Measurements from ENCODE around the gene CCL21.
A peak's percentile ranks its signal among the peaks of the same experiment; 100 is the strongest.
"Not testable (repeated sequence)": the region's sequence is repeated elsewhere in the genome, so short reads cannot be mapped to it uniquely, and the experiment has no call there.

Gene CCL21, protein sequence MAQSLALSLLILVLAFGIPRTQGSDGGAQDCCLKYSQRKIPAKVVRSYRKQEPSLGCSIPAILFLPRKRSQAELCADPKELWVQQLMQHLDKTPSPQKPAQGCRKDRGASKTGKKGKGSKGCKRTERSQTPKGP

GRCh38 chr9:34710023-34710422 lies at the start of gene CCL21:
CCL21 (minus strand) TSS chr9:34710136; CDS start chr9:34710066, 70 bp downstream.
- Histone ChIP-seq H3K9me3 (ENCODE audit: control insufficient read depth in 1 of 2, low read length in 2 of 2) (no peaks in the 10 kb centered on the region), H3K27ac (ENCODE audit: low read length) (no peak within 1 kb of the TSS)

DNA sequence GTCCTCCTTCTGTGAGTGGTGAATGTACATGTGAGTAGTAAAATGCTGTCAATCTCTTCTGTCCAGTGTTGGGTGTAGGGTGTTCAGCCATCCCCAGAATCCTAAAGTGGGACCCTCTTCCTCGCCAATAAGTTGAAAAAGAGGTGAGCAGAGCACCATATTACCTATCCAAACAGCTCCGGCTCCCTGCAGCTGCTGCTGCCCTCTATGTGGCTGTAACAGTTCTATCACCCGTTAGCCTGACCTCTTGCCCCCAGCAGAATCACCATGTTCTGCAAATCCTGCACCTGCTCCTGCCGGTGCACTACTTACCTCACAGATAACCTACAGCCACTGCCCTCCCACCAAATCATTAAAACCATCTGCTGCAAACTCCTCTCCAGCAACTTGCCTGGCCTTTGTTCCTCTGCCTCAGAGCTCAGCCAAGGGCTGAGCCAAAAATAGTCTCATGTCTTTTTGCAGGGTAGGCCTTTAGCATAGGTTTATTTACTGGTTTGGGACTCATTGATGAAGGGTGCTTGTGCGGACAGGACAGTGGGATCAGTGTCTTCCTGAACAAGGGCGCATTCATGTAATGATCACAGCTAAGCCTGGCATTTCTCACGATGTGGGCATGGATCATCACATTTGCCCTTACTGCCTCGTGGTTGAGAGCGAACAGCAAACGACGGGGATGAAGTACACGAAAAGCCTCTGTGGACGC lies 49.6 kb upstream of the CCL21 start:
- Histone ChIP-seq H3K27ac (ENCODE audit: low read length) (no peak overlapping the region), H3K27me3 (ENCODE audit: low read depth, low read length) (no peaks in the 10 kb centered on the region), H3K36me3 (ENCODE audit: control insufficient read depth in 1 of 2, insufficient read depth in 2 of 2, low read length in 2 of 2) (no peaks in the 10 kb centered on the region), H3K4me1 (ENCODE audit: control insufficient read depth in 1 of 2, insufficient read depth in 2 of 2, low read length in 2 of 2) (peaks cover 0 to 9% of the 10 kb centered on the region in 2 donors), H3K9me3 (ENCODE audit: control insufficient read depth in 1 of 2, low read length in 2 of 2) (no peaks in the 10 kb centered on the region), H3K4me3 (ENCODE audit: low read depth in 1 of 2, low read length in 2 of 2) (no peak overlapping the region)

More at GRCh38 chr9:34710023-34710422, at the start of gene CCL21:
- Histone ChIP-seq H3K36me3 (ENCODE audit: control insufficient read depth in 1 of 2, insufficient read depth in 2 of 2, low read length in 2 of 2) (no peaks in the 10 kb centered on the region), H3K4me1 (ENCODE audit: control insufficient read depth in 1 of 2, insufficient read depth in 2 of 2, low read length in 2 of 2) (peaks cover 0 to 7% of the 10 kb centered on the region in 2 donors), H3K27me3 (ENCODE audit: low read depth, low read length) (no peaks in the 10 kb centered on the region), H3K4me3 (ENCODE audit: low read depth in 1 of 2, low read length in 2 of 2) (no peak within 1 kb of the TSS)

- not testable (repeated sequence) for H3K27ac ChIP-seq (ENCODE audit: low read length); H3K9me3 ChIP-seq (ENCODE audit: control insufficient read depth in 1 of 2, low read length in 2 of 2); H3K27me3 ChIP-seq (ENCODE audit: low read depth, low read length); H3K4me1 ChIP-seq (ENCODE audit: control insufficient read depth in 1 of 2, insufficient read depth in 2 of 2, low read length in 2 of 2); H3K36me3 ChIP-seq (ENCODE audit: control insufficient read depth in 1 of 2, insufficient read depth in 2 of 2, low read length in 2 of 2); H3K4me3 ChIP-seq (ENCODE audit: low read depth in 1 of 2, low read length in 2 of 2)
Measured at GRCh38 chr9:34750320-34750719, 40.4 kb upstream of the CCL21 start.

DNA sequence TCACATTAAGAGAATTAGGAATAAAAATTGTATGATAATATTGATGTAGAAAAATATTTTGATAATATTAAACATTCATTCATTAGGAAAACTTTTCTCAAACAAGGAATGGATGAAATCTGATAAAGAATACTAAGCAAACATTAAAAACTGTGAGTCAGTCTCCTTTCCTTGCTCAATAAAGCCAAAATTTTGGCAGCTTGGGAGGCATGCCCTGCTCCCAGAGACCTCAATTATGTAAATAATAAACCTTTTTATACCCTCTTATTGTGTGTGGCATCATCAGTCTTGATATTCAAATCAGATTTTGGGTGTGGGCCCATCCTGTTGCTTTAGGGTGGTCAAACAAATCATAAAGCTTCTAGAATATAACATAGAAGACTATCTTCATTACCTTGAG lies 36.6 kb upstream of the CCL21 start:
- peaks cover 0 to 2% of the 10 kb centered on the region in 2 donors for H3K9me3 ChIP-seq (ENCODE audit: control insufficient read depth in 1 of 2, low read length in 2 of 2)
- no peak overlapping the region for H3K27ac ChIP-seq (ENCODE audit: low read length)
- no peak overlapping the region for H3K4me3 ChIP-seq (ENCODE audit: low read depth in 1 of 2, low read length in 2 of 2)
- H3K27me3 ChIP-seq (ENCODE audit: low read depth, low read length): no peaks in the 10 kb centered on the region
- H3K4me1 ChIP-seq (ENCODE audit: control insufficient read depth in 1 of 2, insufficient read depth in 2 of 2, low read length in 2 of 2): peaks cover 0 to 4% of the 10 kb centered on the region in 2 donors
- no peaks in the 10 kb centered on the region for H3K36me3 ChIP-seq (ENCODE audit: control insufficient read depth in 1 of 2, insufficient read depth in 2 of 2, low read length in 2 of 2)

- H3K27ac ChIP-seq (ENCODE audit: low read length): peak overlapping the region; percentile 11
- no peaks in the 10 kb centered on the region for H3K27me3 ChIP-seq (ENCODE audit: low read depth, low read length)
- H3K9me3 ChIP-seq (ENCODE audit: control insufficient read depth in 1 of 2, low read length in 2 of 2): peaks cover 0 to 2% of the 10 kb centered on the region in 2 donors
- no peaks in the 10 kb centered on the region for H3K36me3 ChIP-seq (ENCODE audit: control insufficient read depth in 1 of 2, insufficient read depth in 2 of 2, low read length in 2 of 2)
- H3K4me3 ChIP-seq (ENCODE audit: low read depth in 1 of 2, low read length in 2 of 2): no peak overlapping the region
- H3K4me1 ChIP-seq (ENCODE audit: control insufficient read depth in 1 of 2, insufficient read depth in 2 of 2, low read length in 2 of 2): peaks cover 0 to 4% of the 10 kb centered on the region in 2 donors
Measured at GRCh38 chr9:34744295-34745221, 34.6 kb upstream of the CCL21 start.

DNA sequence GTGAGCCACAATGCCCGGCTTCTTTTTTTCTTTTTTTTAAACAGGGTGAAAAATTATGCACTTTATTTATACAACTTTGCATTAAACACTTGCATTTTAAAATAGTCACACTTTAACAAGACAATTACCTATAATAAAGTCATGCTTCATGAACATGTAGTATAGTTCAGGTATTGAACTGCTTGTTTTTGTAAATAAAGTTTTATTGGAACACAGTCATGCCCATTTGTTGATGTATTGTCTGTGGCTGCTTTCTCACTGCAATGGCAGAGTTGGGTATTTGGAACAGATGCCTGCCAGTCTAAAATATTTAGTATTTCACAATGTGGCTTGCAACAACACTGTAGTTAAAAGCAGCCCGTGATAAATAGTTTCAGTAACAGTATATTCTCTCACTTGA lies 32.8 kb upstream of the CCL21 start:
- no peak overlapping the region for H3K4me3 ChIP-seq (ENCODE audit: low read depth in 1 of 2, low read length in 2 of 2)
- no peak overlapping the region for H3K27ac ChIP-seq (ENCODE audit: low read length)
- H3K36me3 ChIP-seq (ENCODE audit: control insufficient read depth in 1 of 2, insufficient read depth in 2 of 2, low read length in 2 of 2): no peaks in the 10 kb centered on the region
- H3K27me3 ChIP-seq (ENCODE audit: low read depth, low read length): no peaks in the 10 kb centered on the region
- peaks cover 0 to 2% of the 10 kb centered on the region in 2 donors for H3K9me3 ChIP-seq (ENCODE audit: control insufficient read depth in 1 of 2, low read length in 2 of 2)
- peaks cover 0 to 8% of the 10 kb centered on the region in 2 donors for H3K4me1 ChIP-seq (ENCODE audit: control insufficient read depth in 1 of 2, insufficient read depth in 2 of 2, low read length in 2 of 2)

DNA sequence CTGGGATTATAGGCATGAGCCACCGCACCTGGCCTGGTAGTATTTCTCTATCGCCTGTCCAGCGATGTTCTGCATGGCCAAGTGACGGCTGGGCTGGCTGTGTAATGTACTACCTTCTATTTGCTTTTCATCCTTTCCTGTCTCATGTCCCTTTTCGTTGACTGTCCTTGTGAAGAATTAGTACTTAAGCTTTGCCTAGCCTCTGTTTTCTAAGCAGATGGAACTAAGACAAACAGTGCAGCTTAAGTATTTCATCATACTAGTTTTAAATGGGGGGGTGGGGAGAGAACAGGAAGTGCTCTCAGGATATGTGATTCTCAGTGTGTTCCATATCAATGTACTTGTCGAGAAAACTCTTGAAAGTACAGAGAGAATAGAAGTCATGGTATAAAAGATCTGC lies 31.7 kb upstream of the CCL21 start:
- H3K27ac ChIP-seq (ENCODE audit: low read length): no peak overlapping the region

DNA sequence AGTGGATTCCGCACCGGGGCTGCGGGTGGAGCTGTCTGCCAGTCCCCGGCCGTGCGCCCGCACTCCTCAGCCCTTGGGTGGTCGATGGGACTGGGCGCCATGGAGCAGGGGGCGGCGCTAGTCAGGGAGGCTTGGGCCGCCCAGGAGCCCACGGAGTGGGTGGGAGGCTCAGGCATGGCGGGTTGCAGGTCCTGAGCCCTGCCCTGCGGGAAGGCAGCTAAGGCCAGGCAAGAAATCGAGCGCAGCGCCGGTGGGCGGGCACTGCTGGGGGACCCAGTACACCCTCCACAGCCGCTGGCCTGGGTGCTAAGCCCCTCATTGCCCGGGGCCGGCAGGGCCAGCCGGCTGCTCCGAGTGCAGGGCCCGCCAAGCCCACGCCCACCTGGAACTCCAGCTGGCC lies 30.2 kb upstream of the CCL21 start:
- not testable (repeated sequence) for H3K27me3 ChIP-seq (ENCODE audit: low read depth, low read length); H3K9me3 ChIP-seq (ENCODE audit: control insufficient read depth in 1 of 2, low read length in 2 of 2); H3K36me3 ChIP-seq (ENCODE audit: control insufficient read depth in 1 of 2, insufficient read depth in 2 of 2, low read length in 2 of 2); H3K4me3 ChIP-seq (ENCODE audit: low read depth in 1 of 2, low read length in 2 of 2); H3K27ac ChIP-seq (ENCODE audit: low read length)
- H3K4me1 ChIP-seq (ENCODE audit: control insufficient read depth in 1 of 2, insufficient read depth in 2 of 2, low read length in 2 of 2): peaks cover 0 to 14% of the 10 kb centered on the region in 2 donors

More for the DNA sequence above, 31.7 kb upstream of the CCL21 start:
- Histone ChIP-seq H3K4me3 (ENCODE audit: low read depth in 1 of 2, low read length in 2 of 2) (no peak overlapping the region), H3K27me3 (ENCODE audit: low read depth, low read length) (no peaks in the 10 kb centered on the region), H3K4me1 (ENCODE audit: control insufficient read depth in 1 of 2, insufficient read depth in 2 of 2, low read length in 2 of 2) (peaks cover 0 to 14% of the 10 kb centered on the region in 2 donors), H3K36me3 (ENCODE audit: control insufficient read depth in 1 of 2, insufficient read depth in 2 of 2, low read length in 2 of 2) (no peaks in the 10 kb centered on the region), H3K9me3 (ENCODE audit: control insufficient read depth in 1 of 2, low read length in 2 of 2) (no peaks in the 10 kb centered on the region)

- Histone ChIP-seq H3K4me3 (ENCODE audit: low read depth in 1 of 2, low read length in 2 of 2) (no peak overlapping the region), H3K27me3 (ENCODE audit: low read depth, low read length) (no peaks in the 10 kb centered on the region), H3K36me3 (ENCODE audit: control insufficient read depth in 1 of 2, insufficient read depth in 2 of 2, low read length in 2 of 2) (no peaks in the 10 kb centered on the region), H3K27ac (ENCODE audit: low read length) (no peak overlapping the region), H3K4me1 (ENCODE audit: control insufficient read depth in 1 of 2, insufficient read depth in 2 of 2, low read length in 2 of 2) (peaks cover 0 to 20% of the 10 kb centered on the region in 2 donors), H3K9me3 (ENCODE audit: control insufficient read depth in 1 of 2, low read length in 2 of 2) (no peaks in the 10 kb centered on the region)
Measured at GRCh38 chr9:34737677-34738260, 27.8 kb upstream of the CCL21 start.

DNA sequence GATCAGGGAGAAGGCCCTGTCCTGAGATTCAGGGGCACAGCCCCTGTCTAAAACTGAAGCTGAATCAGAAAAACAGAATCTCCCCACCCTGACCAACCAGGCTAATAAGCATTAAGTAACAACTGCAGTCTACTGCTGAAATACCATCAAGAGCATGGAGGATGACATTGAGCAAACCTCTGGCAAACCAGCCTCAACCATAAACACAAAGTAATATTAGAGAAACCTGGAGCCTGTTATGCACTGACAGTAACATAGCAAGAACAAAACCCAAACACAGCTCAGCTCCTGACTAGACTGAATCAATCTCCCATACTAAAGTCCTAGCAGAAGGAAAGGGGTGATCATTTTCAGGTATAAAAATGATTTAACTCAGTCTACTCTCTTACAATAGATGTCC lies 24.8 kb upstream of the CCL21 start:
- no peaks in the 10 kb centered on the region for H3K27me3 ChIP-seq (ENCODE audit: low read depth, low read length)
- no peaks in the 10 kb centered on the region for H3K36me3 ChIP-seq (ENCODE audit: control insufficient read depth in 1 of 2, insufficient read depth in 2 of 2, low read length in 2 of 2)
- H3K4me3 ChIP-seq (ENCODE audit: low read depth in 1 of 2, low read length in 2 of 2): no peak overlapping the region
- H3K9me3 ChIP-seq (ENCODE audit: control insufficient read depth in 1 of 2, low read length in 2 of 2): no peaks in the 10 kb centered on the region
- peaks cover 0 to 20% of the 10 kb centered on the region in 2 donors for H3K4me1 ChIP-seq (ENCODE audit: control insufficient read depth in 1 of 2, insufficient read depth in 2 of 2, low read length in 2 of 2)
- H3K27ac ChIP-seq (ENCODE audit: low read length): no peak overlapping the region

DNA sequence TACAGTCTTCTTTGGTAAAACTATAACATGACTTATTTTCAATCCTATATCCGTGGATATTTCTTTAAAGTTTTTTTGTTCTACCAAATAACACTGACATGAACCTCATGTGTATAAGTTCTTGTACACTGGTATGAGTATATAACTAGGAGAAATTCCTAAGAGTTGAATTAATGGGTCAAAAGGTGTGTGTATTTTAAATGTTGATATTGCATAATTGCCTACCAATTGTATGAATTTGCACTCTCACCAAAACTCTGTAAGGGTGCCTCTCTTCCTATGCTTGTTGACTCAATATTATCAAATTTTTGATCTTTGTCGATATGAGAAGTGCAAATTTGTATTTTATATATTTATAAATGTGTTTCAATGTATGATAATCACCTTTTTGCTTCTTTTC lies 22.9 kb upstream of the CCL21 start:
- H3K4me3 ChIP-seq (ENCODE audit: low read depth in 1 of 2, low read length in 2 of 2): no peak overlapping the region
- no peaks in the 10 kb centered on the region for H3K36me3 ChIP-seq (ENCODE audit: control insufficient read depth in 1 of 2, insufficient read depth in 2 of 2, low read length in 2 of 2)
- H3K9me3 ChIP-seq (ENCODE audit: control insufficient read depth in 1 of 2, low read length in 2 of 2): no peaks in the 10 kb centered on the region
- H3K27me3 ChIP-seq (ENCODE audit: low read depth, low read length): no peaks in the 10 kb centered on the region
- no peak overlapping the region for H3K27ac ChIP-seq (ENCODE audit: low read length)
- H3K4me1 ChIP-seq (ENCODE audit: control insufficient read depth in 1 of 2, insufficient read depth in 2 of 2, low read length in 2 of 2): peaks cover 0 to 18% of the 10 kb centered on the region in 2 donors

Data from muscle layer of duodenum (tissue), 2 donors.